Spinal cord (tissue), 10 donors: ENCODE results near the gene C1QC. TPM values are rescaled to one million over a fixed set of nuclear protein-coding genes. Genes with fewer than 3 reads are reported as not detected.
A peak's percentile ranks its signal among the peaks of the same experiment; 100 is the strongest.

Experiments
- DNase-seq, 6 donors: peaks; one replicate each; pipeline versions ENCODE4 v3.0.0 to v3.0.0-alpha.2; 2013 to 2015; ENCODE audit warnings: low spot score in 6 of 6, low read depth in 4 of 6
- H3K27ac ChIP-seq: one replicate; pipeline ENCODE4 v1.5.1; 2013; ENCODE audit warnings: low read depth, low read length, control low read depth
- H3K27me3 ChIP-seq: one replicate; pipeline ENCODE4 v1.6.1; 2013; ENCODE audit warnings: low read length; ENCODE audit not compliant: control insufficient read depth, insufficient read depth
- H3K36me3 ChIP-seq: one replicate; pipeline ENCODE4 v1.6.1; 2013; ENCODE audit warnings: low read length; ENCODE audit not compliant: control insufficient read depth, insufficient read depth
- H3K4me1 ChIP-seq: one replicate; pipeline ENCODE4 v1.6.1; 2013; ENCODE audit warnings: low read length; ENCODE audit not compliant: control insufficient read depth, insufficient read depth
- H3K4me3 ChIP-seq: one replicate; pipeline ENCODE4 v1.5.1; 2013; ENCODE audit warnings: low read depth, low read length, control low read depth
- H3K9me3 ChIP-seq: one replicate; pipeline ENCODE4 v1.6.1; 2013; ENCODE audit warnings: low read length; ENCODE audit not compliant: control insufficient read depth, insufficient read depth
- WGBS: methylation state at CpG from one replicate; pipeline ENCODE4 v1.1.5; 2013; ENCODE audit warnings: missing lambda C conversion rate; ENCODE audit not compliant: insufficient coverage; 5-methylcytosine and 5-hydroxymethylcytosine counted together
- long read RNA-seq, 4 donors: transcript quantifications; one replicate each; lab custom pipeline, GENCODE V29; 2026
- polyA plus RNA-seq, 2 donors: library from polyadenylated mRNA; unstranded; fragments of 120-200 nt; gene quantifications; one replicate each; pipeline ENCODE4 v1.2.1, GENCODE V29; 2013; ENCODE audit not compliant: insufficient read length in 2 of 2
- total RNA-seq, 2 donors: library from RNA; depleted of rRNA in 1 of 2; stranded (reverse); fragments of 120-200 nt in 1 of 2; fragments of >200 nt in 1 of 2; gene quantifications; one replicate each; pipeline versions ENCODE4 v1.2.3 to v1.2.4, GENCODE V29; 2013 to 2014
- donor health status: healthy.

Gene C1QC
- total RNA-seq, result 10 to 100 TPM; 35.3 to 39.7 TPM
- 10 to 100 TPM; 49.2 to 64.7 TPM for polyA plus RNA-seq
- long read RNA-seq, donor 1, transcript C1QC-203 (3 exons, 1,163 nt), result major isoform, 27 of 40 reads
- long read RNA-seq, donor 1, partial matches to known transcripts, result 8 of 40 reads
- long read RNA-seq, donor 1, other reads (novel, unspliced or antisense), result 0 of 40 reads
- long read RNA-seq, donor 2, transcript C1QC-203 (3 exons, 1,163 nt), result major isoform, 15 of 17 reads
- long read RNA-seq, donor 2, partial matches to known transcripts, result 0 of 17 reads
- long read RNA-seq, donor 2, other reads (novel, unspliced or antisense), result 0 of 17 reads
- long read RNA-seq, donor 3, transcript C1QC-203 (3 exons, 1,163 nt), result major isoform, 11 of 18 reads
- long read RNA-seq, donor 3, partial matches to known transcripts, result 5 of 18 reads
- long read RNA-seq, donor 3, other reads (novel, unspliced or antisense), result 0 of 18 reads
- long read RNA-seq, donor 4, transcript C1QC-203 (3 exons, 1,163 nt), result major isoform, 28 of 29 reads
- long read RNA-seq, donor 4, partial matches to known transcripts, result 0 of 29 reads
- long read RNA-seq, donor 4, other reads (novel, unspliced or antisense), result 0 of 29 reads

GRCh38 chr1:22643381-22643780 lies at the start of gene C1QC:
Gene C1QC (plus strand): TSS chr1:22643633. CDS start chr1:22644024, 391 bp downstream.
- no peaks in the 10 kb centered on the region for H3K27me3 ChIP-seq
- no peak within 1 kb of the TSS for H3K4me3 ChIP-seq
- no peaks in the 10 kb centered on the region for H3K9me3 ChIP-seq
- H3K27ac ChIP-seq, result no peak within 1 kb of the TSS
- DNase-seq, result peak in 1 of 6 donors; percentile 24
- H3K4me1 ChIP-seq, result peaks cover 19% of the 10 kb centered on the region
- WGBS, result 79% methylated on average over 8 of the region's 8 CpGs
- H3K36me3 ChIP-seq, result no peaks in the 10 kb centered on the region

- DNase-seq, result no peak
- 81% methylated on average over 9 of the region's 10 CpGs for WGBS
- H3K36me3 ChIP-seq, result peaks cover 56% of the 10 kb centered on the region
- no peaks in the 10 kb centered on the region for H3K9me3 ChIP-seq
- peaks cover 6% of the 10 kb centered on the region for H3K27me3 ChIP-seq
- H3K4me3 ChIP-seq, result no peak overlapping the region
- H3K27ac ChIP-seq, result no peak overlapping the region
- no peaks in the 10 kb centered on the region for H3K4me1 ChIP-seq
Observed at GRCh38 chr1:22594396-22594795, 49.0 kb upstream of the C1QC start.

GRCh38 chr1:22595108-22595507 lies 48.3 kb upstream of the C1QC start:
- WGBS, result 59% methylated on average over 3 of the region's 7 CpGs
- peaks cover 6% of the 10 kb centered on the region for H3K27me3 ChIP-seq
- H3K27ac ChIP-seq, result no peak overlapping the region
- peaks cover 49% of the 10 kb centered on the region for H3K36me3 ChIP-seq
- no peaks in the 10 kb centered on the region for H3K4me1 ChIP-seq
- DNase-seq, result no peak
- H3K9me3 ChIP-seq, result no peaks in the 10 kb centered on the region
- no peak overlapping the region for H3K4me3 ChIP-seq

- Histone ChIP-seq H3K4me3 (no peak overlapping the region), H3K27ac (no peak overlapping the region), H3K36me3 (peaks cover 61% of the 10 kb centered on the region), H3K27me3 (peaks cover 4% of the 10 kb centered on the region), H3K4me1 (no peaks in the 10 kb centered on the region), H3K9me3 (no peaks in the 10 kb centered on the region)
- no peak for DNase-seq
- WGBS, result 75% methylated on average over 26 of the region's 30 CpGs
Observed at GRCh38 chr1:22597301-22597965, 46.0 kb upstream of the C1QC start.

- Histone ChIP-seq H3K9me3 (no peaks in the 10 kb centered on the region), H3K4me1 (no peaks in the 10 kb centered on the region), H3K4me3 (no peak overlapping the region), H3K36me3 (peaks cover 63% of the 10 kb centered on the region), H3K27ac (no peak overlapping the region), H3K27me3 (peaks cover 3% of the 10 kb centered on the region)
- DNase-seq, result no peak
- WGBS, result 73% methylated on average over 2 of the region's 8 CpGs
Observed at GRCh38 chr1:22597996-22598395, 45.4 kb upstream of the C1QC start.

- H3K4me1 ChIP-seq, result no peaks in the 10 kb centered on the region
- DNase-seq, result no peak
- H3K4me3 ChIP-seq, result no peak overlapping the region
- H3K9me3 ChIP-seq, result no peaks in the 10 kb centered on the region
- WGBS, result 86% methylated on average over 23 of the region's 24 CpGs
- peaks cover 3% of the 10 kb centered on the region for H3K27me3 ChIP-seq
- no peak overlapping the region for H3K27ac ChIP-seq
- peaks cover 56% of the 10 kb centered on the region for H3K36me3 ChIP-seq
Observed at GRCh38 chr1:22598736-22599135, 44.7 kb upstream of the C1QC start.

GRCh38 chr1:22600071-22600816 lies 43.2 kb upstream of the C1QC start:
- Histone ChIP-seq H3K36me3 (peaks cover 49% of the 10 kb centered on the region), H3K27me3 (peaks cover 8% of the 10 kb centered on the region), H3K27ac (no peak overlapping the region), H3K4me3 (no peak overlapping the region), H3K4me1 (no peaks in the 10 kb centered on the region), H3K9me3 (no peaks in the 10 kb centered on the region)
- 57% methylated on average over 22 of the region's 22 CpGs for WGBS
- DNase-seq, result no peak

- no peak for DNase-seq
- 80% methylated on average over 25 of the region's 39 CpGs for WGBS
- Histone ChIP-seq H3K27me3 (peaks cover 8% of the 10 kb centered on the region), H3K4me3 (no peak overlapping the region), H3K9me3 (no peaks in the 10 kb centered on the region), H3K36me3 (peaks cover 44% of the 10 kb centered on the region), H3K4me1 (no peaks in the 10 kb centered on the region), H3K27ac (no peak overlapping the region)
Observed at GRCh38 chr1:22600817-22601605, 42.4 kb upstream of the C1QC start.

GRCh38 chr1:22601610-22602009 lies 41.8 kb upstream of the C1QC start:
- Histone ChIP-seq H3K4me1 (no peaks in the 10 kb centered on the region), H3K36me3 (peaks cover 43% of the 10 kb centered on the region), H3K27me3 (peaks cover 12% of the 10 kb centered on the region), H3K27ac (no peak overlapping the region), H3K9me3 (no peaks in the 10 kb centered on the region), H3K4me3 (no peak overlapping the region)
- WGBS, result 94% methylated on average over 11 of the region's 12 CpGs
- no peak for DNase-seq
